Glomerular visceral epithelial cell (primary cell): ENCODE results near the gene KIF17.
"Not testable (repeated sequence)": the region's sequence is repeated elsewhere in the genome, so short reads cannot be mapped to it uniquely, and the experiment has no call there.

Experiments used
- DNase-seq: peaks from one replicate; pipeline ENCODE4 v3.0.0-alpha.2; 2016; ENCODE audit errors: extremely low spot score

KIF17 gene

GRCh38 chr1:20727746-20728316 is 10.0 kb upstream of the KIF17 start:
- DNase-seq, result no peak

DNA sequence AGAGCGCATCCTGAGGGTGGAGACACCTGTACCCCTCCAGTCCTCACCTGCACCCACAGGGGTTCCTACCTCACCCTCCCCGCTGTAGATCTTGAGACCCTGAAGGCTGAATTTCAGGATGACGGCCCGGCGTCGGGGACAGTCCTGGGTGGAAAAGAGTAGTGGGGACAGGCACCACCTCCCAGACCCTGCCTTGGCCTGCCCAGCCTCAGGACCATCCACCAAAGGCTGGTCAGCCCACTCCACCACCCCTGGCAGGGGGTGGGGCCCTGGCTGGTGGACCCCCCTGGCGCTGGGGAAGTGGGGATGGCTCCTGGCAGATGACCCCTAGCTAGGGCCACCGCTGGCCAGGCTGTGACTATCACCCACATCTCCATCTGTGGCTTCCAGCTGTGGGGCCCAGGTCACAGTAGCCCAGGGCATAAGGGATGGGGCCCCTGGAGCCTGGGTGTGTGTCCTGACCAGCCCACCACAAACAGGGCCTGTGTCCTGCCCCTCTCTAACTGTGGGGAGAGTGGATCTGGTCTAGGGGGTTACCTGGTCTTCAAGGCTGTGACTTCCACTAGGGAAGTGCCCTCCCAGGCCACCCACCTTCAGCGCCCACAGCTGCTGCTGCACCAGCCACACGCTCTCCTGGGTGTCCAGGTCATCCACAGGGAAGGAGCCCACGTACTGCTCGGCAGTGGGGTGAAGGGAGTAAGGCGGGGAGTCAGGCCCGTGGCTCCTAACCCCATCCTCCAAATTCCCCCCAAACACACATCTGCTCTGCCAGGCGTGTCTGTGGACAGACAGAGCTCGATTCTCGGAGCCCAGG is 9.3 kb upstream of the KIF17 start:
- no peak for DNase-seq

- DNase-seq, result no peak
These were observed 8.5 kb upstream of the KIF17 start for GRCh38 chr1:20726118-20726911.

DNA sequence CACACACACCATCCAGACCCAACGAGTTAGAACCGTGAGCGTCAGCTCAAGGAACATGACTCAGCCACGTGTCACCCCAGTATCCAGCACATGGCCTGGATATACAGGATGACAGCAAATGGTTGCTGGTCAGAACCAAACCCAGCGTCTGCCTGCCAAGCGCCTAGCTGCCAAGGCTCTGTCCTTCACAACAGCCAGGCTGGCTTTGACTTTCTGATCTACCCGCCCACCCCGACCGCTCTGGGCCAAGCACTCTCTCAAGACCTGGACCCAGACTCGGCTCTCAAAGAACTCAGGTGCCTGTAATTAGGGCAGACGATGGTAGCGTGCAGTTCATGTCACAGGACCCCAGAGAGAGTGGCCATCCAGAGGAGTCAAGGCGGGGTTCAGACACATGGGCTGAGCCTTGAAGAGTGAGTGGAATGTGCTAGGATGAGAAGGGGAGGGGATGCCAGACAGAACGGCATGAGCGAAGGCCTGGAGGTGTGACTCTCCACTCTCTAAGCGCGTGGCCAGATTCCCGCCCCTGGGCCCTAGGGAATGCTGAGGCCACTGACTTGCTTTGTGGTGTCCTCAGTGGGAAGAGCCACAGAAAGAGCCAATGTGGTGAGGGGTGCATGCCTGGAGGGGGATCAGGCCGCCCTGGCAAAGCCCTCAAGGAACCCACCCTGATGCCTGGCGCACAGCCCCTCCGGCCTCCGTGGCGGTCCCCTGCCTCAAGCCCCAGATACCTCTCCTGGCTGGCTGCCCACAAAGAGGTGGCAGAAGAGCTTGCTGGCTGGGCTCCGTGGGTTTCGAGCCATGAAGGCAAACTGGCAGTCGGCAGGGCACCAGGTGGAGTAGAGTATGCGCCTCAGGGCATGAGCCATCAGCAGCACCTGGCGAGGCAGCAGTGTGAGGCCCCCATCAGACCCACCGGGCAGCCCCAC is 7.6 kb upstream of the KIF17 start:
- DNase-seq, result peak; percentile 54

- DNase-seq, result no peak
These were observed 6.8 kb upstream of the KIF17 start for GRCh38 chr1:20724364-20725188.

DNA sequence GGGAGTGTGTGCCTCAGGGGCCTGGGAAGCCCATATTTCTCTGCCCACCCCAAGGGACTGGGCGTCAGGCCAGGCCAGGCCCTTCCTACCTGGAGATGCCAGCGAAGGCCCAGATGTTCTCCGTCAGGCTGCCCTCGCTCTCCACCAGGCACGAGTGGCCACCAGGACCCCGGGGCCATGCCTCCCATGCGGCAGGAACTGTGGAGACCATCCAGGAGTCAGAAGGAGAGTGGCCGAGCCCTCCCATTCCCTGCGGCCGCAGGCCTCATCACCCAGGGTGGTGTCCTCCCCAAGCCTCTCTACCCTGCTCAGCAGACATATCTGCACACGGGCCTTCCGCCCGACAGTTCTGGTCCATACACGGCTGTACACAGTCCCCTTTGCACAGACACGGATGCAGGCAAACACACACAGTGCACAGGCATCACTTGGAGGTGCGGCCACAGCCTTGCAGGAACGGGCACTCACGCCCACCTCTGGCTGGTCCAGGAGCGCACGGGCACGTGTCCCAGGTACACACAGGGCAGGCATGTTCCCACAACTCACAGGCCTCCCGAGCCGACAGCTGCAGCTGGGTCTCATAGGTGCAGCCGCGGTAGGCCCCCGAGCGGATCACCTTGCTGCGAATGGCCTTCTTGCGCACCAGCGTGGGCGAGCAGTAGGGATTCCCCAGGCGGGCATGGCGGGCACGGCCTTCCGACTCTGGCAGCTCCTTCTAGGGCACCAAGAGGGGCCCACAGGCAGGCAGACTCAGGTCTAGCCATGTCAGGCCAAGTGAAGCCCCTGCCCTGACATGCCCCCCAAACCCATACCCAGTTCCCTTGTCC is 5.9 kb upstream of the KIF17 start:
- DNase-seq, result no peak

DNA sequence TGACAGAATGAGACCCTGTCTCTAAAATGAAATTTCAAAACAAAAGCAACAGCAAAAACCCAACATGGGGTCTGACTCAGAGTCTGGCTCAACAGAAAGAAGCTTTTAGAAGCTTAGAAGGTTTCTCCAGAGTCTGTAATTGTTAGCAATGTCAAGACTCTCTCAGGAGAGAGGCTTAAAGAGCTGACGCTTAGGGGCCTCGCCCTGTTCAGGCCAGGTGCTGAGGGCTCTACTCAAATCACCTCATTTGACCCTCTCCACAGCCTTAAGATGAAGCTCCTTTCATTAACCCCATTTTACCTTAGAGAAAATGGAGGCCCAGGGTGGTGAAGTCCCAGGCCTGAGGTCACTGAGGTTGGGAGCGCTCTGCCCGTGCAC is 5.3 kb upstream of the KIF17 start:
- no peak for DNase-seq

DNA sequence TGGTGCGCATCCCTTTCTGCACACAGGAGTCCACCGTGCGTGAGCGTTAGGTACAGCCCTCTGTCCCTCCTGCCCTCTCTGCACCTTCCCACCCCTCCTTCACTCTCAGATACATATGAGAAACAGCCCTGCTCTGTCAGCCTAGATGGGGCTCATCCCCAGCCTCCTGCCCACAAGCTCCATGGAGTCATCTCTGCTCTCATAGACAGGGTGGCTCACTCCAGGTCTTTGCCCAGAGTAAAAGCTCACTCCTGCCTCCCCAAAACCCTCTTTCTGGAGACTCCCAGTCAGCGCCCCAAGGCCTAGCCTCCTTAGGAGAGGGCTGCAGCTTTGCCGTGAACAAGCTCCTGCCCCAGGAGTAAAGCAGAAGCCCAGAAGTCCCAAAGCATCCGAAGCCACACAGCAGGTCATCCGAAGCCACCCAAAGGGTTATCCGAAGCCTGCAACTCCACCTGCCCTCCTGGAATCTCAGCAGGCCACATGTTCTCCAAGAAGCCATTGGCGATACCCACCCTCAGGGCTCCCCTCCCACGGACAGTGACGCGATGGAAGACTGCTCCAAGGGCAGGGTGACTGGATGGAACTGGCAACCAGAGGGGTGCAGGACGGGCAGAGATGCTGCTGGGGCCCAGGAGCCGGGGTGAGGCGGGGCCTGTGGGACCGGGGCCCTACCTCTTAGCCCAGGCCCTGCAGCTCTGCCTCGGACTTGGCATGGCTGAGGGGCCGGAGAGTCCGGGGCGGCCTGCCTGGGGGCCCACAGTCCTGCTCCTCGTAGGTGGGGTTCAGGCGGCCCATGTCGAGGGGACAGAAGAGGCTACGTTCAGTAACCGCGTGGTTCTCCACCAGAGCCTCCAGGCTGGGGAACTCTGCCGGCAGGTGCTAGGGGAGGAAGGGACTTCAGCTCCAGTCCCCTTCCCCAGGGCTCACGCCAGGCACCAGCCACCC is 3.6 kb upstream of the KIF17 start:
- DNase-seq, result no peak

- no peak for DNase-seq
These were observed 2.9 kb upstream of the KIF17 start for GRCh38 chr1:20720631-20721091.

- DNase-seq, result no peak
These were observed 2.2 kb upstream of the KIF17 start for GRCh38 chr1:20719871-20720620.

GRCh38 chr1:20719261-20719660 is 1.5 kb upstream of the KIF17 start:
- no peak for DNase-seq

GRCh38 chr1:20718343-20718882 is 606 bp upstream of the KIF17 start:
- DNase-seq, result not testable (repeated sequence)

DNA sequence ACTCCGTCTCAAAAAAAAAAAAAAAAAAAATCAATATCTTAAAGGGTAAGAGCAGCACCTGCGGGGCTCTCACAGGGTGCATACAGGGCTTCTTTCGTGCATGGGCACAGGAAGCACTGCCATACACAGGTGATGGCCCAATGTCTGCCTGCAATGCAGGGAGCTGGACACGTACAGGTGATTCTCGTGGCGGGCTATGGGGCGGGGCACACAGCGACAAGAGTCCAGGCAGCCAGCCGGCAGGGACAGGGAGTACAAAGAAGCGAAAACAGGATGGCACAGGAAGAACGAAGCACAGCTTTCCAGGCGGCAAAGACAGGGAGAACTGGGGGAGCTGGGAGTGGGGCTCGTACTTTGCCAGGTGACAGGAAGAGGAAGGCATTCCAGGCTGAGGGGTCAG is 1.6 kb downstream of the KIF17 start:
- DNase-seq, result no peak

- no peak for DNase-seq
These were observed 2.4 kb downstream of the KIF17 start for GRCh38 chr1:20715406-20715805.

GRCh38 chr1:20713440-20713839 is 4.4 kb downstream of the KIF17 start:
- no peak for DNase-seq

DNA sequence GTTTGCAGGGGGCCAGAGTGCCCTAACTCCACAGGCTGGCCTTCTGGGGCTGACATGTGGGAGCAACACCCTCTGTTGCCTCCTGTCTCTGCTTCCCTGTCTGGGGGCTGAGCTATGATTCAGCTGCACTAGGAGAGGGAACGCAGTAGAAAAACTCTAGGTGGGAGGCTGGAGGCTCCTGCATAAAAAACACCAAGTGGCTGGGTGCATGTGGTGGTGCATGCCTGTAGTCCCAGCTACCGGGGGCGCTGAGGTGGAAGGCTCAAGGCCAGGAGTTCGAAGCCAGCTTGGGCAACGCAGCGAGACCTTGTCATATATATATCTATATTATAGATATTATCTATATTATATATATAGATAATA is 5.6 kb downstream of the KIF17 start:
- no peak for DNase-seq

GRCh38 chr1:20711285-20712214 is 6.3 kb downstream of the KIF17 start:
- DNase-seq, result no peak
